ENCODE results near the gene PAX1. TPM values are rescaled to one million over a fixed set of nuclear protein-coding genes. Genes with fewer than 3 reads are reported as not detected.

The PAX1 gene
- total RNA-seq, 1 experiment from 2014 or later: not detected

DNA sequence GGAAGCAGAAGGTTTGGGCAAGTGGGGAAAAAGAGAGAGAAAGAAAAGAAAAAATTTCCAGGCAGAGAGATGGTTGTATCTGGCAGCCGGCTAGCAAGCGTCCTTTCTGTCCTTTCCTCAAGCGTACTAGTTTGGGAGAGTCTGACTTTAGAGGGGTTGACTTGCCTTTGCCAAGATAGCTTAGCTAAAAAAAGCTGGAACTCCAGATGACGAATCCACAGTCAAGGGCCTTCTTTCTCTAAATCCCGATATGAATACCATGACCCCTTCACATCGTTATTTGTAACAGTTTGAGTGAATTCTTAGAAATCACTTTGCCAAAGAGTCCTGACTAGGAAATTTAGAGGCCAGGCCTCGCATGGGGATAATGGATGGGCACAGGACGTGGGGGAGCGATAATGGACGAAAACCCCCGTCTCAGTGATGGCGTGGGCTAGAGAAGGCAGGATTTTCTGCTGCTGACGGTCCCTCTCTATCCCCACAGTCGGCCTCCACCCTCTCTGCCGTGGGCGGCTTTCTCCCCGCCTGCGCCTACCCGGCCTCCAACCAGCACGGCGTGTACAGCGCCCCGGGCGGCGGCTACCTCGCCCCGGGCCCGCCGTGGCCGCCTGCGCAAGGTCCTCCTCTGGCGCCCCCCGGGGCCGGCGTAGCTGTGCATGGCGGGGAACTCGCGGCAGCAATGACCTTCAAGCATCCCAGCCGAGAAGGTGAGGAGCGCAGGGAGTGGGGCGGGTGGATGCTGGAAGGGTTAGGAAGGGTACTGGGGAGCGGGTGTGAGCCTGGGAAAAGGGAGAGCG is 3.5 kb downstream of the PAX1 start:
- H3K36me3 ChIP-seq: no peaks in the 10 kb centered on the region

DNA sequence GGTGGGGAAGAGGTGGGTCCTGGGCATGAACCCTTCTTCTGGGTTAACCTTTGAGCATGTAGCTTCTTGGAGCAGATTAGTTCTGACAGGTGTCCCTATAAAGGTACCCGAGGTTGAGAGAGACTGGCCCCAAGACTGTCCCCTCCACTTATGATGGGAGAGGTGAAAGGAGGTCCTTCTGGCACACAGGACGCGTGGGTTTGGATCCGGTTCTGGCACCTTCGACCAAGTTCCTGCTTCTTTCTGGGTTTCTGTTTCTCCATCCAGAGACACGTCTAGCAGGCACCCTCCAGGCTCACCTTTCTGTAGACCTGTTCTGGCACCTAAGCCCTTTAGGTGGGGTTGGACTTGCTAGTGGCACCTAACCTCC is 4.1 kb downstream of the PAX1 start:
- Histone ChIP-seq H3K27ac (no peak overlapping the region), H3K27me3 (no peaks in the 10 kb centered on the region)
- no peak for DNase-seq

More for the DNA sequence above, 3.5 kb downstream of the PAX1 start:
- no peak for DNase-seq
- Histone ChIP-seq H3K27me3 (no peaks in the 10 kb centered on the region), H3K27ac (no peak overlapping the region), H3K9me3 (replicated peaks) (no peaks in the 10 kb centered on the region), H3K4me1 (no peaks in the 10 kb centered on the region), H3K4me3 (no peak overlapping the region)

DNA sequence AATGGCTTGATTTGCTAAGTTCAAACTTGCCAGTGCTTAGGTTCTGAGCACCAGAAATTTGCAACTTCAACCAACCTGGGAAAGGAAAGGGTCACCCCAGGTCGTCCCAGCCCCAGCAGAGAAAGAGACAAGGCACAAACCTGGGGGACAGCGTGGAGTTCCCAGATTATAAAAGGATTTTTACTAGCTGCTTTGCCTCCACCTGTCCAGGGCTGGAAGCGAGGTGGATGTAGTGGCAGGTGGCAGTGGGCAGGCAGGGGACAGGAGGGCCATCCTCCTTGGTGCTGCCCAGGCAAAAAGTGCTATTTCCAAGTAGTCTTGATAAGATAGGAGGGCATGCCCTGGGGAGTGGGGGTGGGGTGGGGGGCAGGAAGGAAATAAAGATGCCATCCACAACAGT is 4.9 kb downstream of the PAX1 start:
- Histone ChIP-seq H3K27ac (no peak overlapping the region), H3K9me3 (replicated peaks) (no peaks in the 10 kb centered on the region), H3K4me1 (no peaks in the 10 kb centered on the region), H3K27me3 (no peaks in the 10 kb centered on the region), H3K4me3 (no peak overlapping the region), H3K36me3 (no peaks in the 10 kb centered on the region)
- no peak for DNase-seq

More for the DNA sequence above, 4.1 kb downstream of the PAX1 start:
- Histone ChIP-seq H3K4me3 (no peak overlapping the region), H3K9me3 (replicated peaks) (no peaks in the 10 kb centered on the region), H3K4me1 (no peaks in the 10 kb centered on the region), H3K36me3 (no peaks in the 10 kb centered on the region)

GRCh38 chr20:21710863-21711431 is 5.5 kb downstream of the PAX1 start:
- H3K4me3 ChIP-seq: no peak overlapping the region
- no peak for DNase-seq
- H3K27ac ChIP-seq: no peak overlapping the region
- H3K27me3 ChIP-seq: no peaks in the 10 kb centered on the region
- H3K4me1 ChIP-seq: no peaks in the 10 kb centered on the region
- H3K9me3 ChIP-seq (replicated peaks): no peaks in the 10 kb centered on the region
- no peaks in the 10 kb centered on the region for H3K36me3 ChIP-seq

DNA sequence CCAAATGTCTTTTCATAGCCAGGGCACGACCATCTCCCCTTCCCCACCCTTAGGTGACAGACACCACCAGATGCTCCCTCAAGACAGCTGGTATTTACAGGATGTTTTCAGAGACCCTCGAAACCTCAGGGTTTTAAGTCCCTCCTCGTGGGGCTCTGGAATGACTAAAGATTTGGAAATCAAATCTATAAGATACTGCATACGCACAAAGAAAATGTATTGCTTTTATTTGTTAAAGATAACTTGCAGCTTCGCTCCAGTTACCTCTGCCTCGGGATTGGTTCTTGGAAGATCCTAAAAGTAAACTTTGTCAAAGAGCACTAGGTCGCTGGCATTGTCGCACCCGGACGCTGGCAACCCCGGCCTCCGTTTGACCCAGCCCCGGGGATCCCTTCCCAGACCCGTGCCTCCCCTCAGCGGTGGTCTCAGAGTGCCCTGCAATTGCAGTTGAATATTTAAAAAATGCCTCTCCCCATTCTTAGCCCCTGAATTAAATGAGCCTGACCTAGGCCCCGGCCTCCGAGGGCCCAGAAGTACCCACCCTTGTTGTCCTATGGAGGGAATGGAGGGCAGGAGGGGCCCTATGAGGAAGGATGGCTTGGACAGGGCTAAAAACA is 7.1 kb downstream of the PAX1 start:
- peaks cover 4% of the 10 kb centered on the region; the same call in 1 of the 2 replicates for H3K27me3 ChIP-seq

DNA sequence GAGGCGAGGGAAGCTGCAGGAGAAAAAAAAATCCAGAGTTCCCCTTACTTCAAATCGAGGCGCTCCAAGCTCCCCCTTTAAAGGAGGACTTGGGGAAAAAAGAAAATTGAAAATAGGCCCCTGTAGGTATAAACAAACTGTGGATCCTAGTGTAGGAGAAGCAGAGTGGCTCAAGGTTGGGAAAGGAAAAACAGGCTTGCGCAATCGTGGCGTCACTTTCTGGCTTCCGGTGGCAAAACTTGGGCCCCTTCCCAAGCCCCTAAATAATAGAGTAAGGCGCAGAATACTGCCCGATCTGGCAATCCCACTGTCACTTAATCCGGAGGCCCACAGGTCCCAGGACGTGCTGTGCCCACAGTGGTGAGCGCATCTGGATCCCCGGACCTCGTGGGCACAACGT is 8.0 kb downstream of the PAX1 start:
- Histone ChIP-seq H3K36me3 (no peaks in the 10 kb centered on the region), H3K27me3 (peaks cover 4% of the 10 kb centered on the region; the same call in 1 of the 2 replicates), H3K27ac (no peak overlapping the region), H3K4me1 (no peaks in the 10 kb centered on the region), H3K4me3 (no peak overlapping the region), H3K9me3 (replicated peaks) (no peaks in the 10 kb centered on the region)
- no peak for DNase-seq

More for the DNA sequence above, 7.1 kb downstream of the PAX1 start:
- Histone ChIP-seq H3K9me3 (replicated peaks) (no peaks in the 10 kb centered on the region), H3K4me1 (no peaks in the 10 kb centered on the region), H3K4me3 (no peak overlapping the region), H3K27ac (no peak overlapping the region), H3K36me3 (no peaks in the 10 kb centered on the region)
- no peak for DNase-seq

- DNase-seq: no peak
- no peaks in the 10 kb centered on the region for H3K36me3 ChIP-seq
- H3K27me3 ChIP-seq: peaks cover 4% of the 10 kb centered on the region; the same call in 1 of the 2 replicates
- H3K27ac ChIP-seq: no peak overlapping the region
- H3K4me3 ChIP-seq: no peak overlapping the region
- no peaks in the 10 kb centered on the region for H3K4me1 ChIP-seq
- H3K9me3 ChIP-seq (replicated peaks): no peaks in the 10 kb centered on the region
Observed at GRCh38 chr20:21713901-21714296, 8.4 kb downstream of the PAX1 start.

DNA sequence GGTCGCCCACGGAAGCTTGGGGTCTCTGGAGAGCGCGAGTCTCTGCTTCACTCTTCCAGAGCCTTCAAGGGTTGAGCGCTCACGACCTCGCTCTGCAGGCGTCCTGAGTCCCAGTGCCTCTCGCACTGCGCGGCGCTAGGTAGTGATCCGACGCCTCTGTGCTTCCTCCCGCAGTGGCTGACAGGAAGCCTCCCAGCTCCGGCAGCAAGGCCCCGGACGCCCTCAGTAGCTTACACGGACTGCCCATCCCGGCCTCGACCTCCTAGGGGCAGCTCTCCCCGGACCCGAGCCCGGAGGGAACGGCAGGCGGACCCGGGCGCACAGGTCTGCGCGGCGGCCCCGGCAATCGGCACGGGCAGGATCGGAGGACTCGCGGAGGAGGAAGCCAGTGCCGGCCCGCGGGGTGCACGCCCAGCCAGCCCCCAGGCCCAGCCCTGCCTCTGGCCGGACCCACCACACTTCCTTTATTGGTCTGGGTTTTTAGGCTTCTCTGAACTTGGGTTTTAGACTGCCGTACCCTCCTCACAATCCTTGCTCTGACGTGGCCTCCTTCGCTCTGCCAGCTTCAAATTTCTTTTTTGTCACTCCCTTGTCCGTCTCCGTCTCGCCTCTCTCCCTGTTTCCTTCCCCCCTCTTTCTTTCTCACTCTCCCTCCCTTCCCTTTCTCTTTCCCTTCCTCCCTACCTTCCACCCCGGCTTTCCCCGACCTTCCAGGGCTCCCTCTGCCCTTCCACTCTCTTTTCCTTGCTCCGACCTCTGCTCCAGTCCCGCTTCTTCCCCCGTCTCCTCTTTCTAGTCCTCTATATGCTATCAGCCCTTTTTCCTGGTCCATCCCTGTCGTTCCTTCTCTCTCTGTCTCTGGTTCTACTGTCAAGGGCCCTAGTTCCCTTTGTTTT is 9.1 kb downstream of the PAX1 start:
- Histone ChIP-seq H3K4me1 (no peaks in the 10 kb centered on the region), H3K27me3 (peaks cover 4% of the 10 kb centered on the region; the same call in 1 of the 2 replicates), H3K36me3 (no peaks in the 10 kb centered on the region), H3K4me3 (no peak overlapping the region), H3K9me3 (replicated peaks) (no peaks in the 10 kb centered on the region), H3K27ac (no peak overlapping the region)
- no peak for DNase-seq

- H3K27ac ChIP-seq: no peak overlapping the region
- peaks cover 4% of the 10 kb centered on the region; the same call in 1 of the 2 replicates for H3K27me3 ChIP-seq
- H3K4me1 ChIP-seq: no peaks in the 10 kb centered on the region
- H3K36me3 ChIP-seq: no peaks in the 10 kb centered on the region
- no peak overlapping the region for H3K4me3 ChIP-seq
- no peaks in the 10 kb centered on the region for H3K9me3 ChIP-seq (replicated peaks)
- DNase-seq: no peak
Observed at GRCh38 chr20:21715193-21715881, 9.9 kb downstream of the PAX1 start.

DNA sequence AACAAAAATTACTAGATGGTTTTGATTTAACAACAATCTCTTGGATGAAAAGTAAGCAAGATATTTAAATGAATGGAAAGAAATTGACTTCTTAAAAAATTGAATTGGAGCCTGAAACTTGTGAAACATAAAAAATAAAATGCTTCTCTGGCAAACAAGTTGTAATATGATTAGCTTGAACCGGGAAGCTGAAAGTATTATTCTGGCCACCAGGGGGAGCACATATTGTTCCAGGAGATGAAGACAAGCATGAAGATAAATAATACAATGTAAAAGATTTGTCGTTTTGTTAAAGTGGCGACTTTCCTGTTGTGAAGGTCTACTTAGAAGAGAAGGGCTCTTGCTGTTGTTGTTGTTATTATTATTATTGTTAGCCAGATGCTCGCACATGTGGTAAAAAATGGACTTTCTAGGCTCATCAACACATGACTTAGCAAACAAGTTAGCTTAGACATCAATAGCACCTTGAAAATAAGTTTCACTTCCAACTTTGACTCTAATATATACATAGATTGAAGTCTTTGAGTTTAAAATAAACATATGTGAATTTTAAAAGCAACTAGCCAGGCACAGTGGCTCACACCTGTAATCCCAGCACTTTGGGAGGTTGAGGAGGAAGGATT is 14.2 kb downstream of the PAX1 start:
- H3K4me3 ChIP-seq: no peak overlapping the region
- no peaks in the 10 kb centered on the region for H3K4me1 ChIP-seq
- no peaks in the 10 kb centered on the region for H3K36me3 ChIP-seq
- DNase-seq: peak; percentile 60 to 77
- peaks cover 4% of the 10 kb centered on the region; the same call in 1 of the 2 replicates for H3K27me3 ChIP-seq
- no peaks in the 10 kb centered on the region for H3K9me3 ChIP-seq (replicated peaks)
- no peak overlapping the region for H3K27ac ChIP-seq

DNA sequence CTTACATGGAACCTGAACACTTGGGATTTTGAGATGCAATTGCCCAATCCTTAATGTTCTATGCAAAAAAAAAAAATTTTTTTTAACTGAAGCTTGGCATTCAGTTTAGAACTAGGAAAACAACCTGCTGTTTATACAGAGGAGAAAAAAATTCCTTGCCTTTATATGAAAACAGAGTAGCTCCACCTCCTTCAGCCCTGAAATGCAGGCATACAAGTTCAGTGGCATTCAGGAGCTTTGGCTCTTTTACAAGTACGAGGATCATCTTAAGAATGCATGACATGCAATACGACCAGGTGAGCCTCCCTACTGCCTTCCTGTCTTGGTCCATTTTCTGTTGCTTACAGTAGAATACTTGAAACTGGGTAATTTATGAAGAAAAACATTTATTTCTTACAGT is 20.4 kb downstream of the PAX1 start:
- Histone ChIP-seq H3K9me3 (replicated peaks) (no peaks in the 10 kb centered on the region), H3K36me3 (no peaks in the 10 kb centered on the region), H3K27me3 (peaks cover 3% of the 10 kb centered on the region; the same call in 1 of the 2 replicates), H3K4me1 (no peaks in the 10 kb centered on the region), H3K27ac (no peak overlapping the region), H3K4me3 (no peak overlapping the region)
- DNase-seq: no peak

- Histone ChIP-seq H3K4me3 (no peak overlapping the region), H3K9me3 (replicated peaks) (no peaks in the 10 kb centered on the region), H3K4me1 (no peaks in the 10 kb centered on the region), H3K36me3 (no peaks in the 10 kb centered on the region), H3K27me3 (peaks cover 3% of the 10 kb centered on the region; the same call in 1 of the 2 replicates), H3K27ac (no peak overlapping the region)
- no peak for DNase-seq
Observed at GRCh38 chr20:21729316-21729715, 23.9 kb downstream of the PAX1 start.

DNA sequence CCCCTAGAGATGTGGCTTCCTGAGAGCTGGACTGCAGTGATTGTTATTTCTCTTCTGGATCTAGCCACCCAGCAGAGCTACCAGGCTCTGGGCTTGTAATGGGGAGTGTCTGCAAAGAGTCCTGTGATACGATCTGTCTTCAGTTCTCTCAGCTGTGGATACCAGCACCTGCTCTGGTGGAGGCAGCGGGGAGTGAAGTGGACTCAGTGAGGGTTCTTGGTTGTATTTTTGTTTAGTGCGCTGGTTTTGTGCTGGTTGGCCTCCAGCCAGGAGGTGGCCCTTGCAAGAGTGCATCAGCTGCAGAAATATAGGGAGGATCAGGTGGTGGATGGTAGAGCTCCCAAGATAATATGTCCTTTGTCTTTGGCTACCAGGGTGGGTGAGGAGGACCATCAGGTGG is 33.7 kb downstream of the PAX1 start:
- DNase-seq: no peak
- Histone ChIP-seq H3K9me3 (replicated peaks) (no peaks in the 10 kb centered on the region), H3K27ac (no peak overlapping the region), H3K4me3 (no peak overlapping the region), H3K4me1 (no peaks in the 10 kb centered on the region), H3K36me3 (no peaks in the 10 kb centered on the region), H3K27me3 (no peaks in the 10 kb centered on the region)

GRCh38 chr20:21739682-21740081 is 34.2 kb downstream of the PAX1 start:
- no peaks in the 10 kb centered on the region for H3K9me3 ChIP-seq (replicated peaks)
- no peak overlapping the region for H3K4me3 ChIP-seq
- H3K27ac ChIP-seq: no peak overlapping the region
- no peaks in the 10 kb centered on the region for H3K27me3 ChIP-seq
- no peaks in the 10 kb centered on the region for H3K36me3 ChIP-seq
- DNase-seq: peak; percentile 39 to 40
- H3K4me1 ChIP-seq: no peaks in the 10 kb centered on the region

All from SJCRH30 (cell line).